Coronary artery (tissue), 2 donors: Measurements from ENCODE around the gene NRDC.
"Not testable (repeated sequence)": the region's sequence is repeated elsewhere in the genome, so short reads cannot be mapped to it uniquely, and the experiment has no call there.

Experiments
- DNase-seq: peaks from one replicate; pipeline ENCODE4 v3.0.0-alpha.2; 2017; ENCODE audit warnings: low spot score
- H3K27ac ChIP-seq, 2 donors: fragments of 200-600 bp; sonication (generic); one replicate each; pipeline ENCODE4 v1.5.1; 2016 to 2019
- H3K4me3 ChIP-seq: fragments of 200-600 bp; sonication (generic); 2 replicates; pipeline ENCODE4 v1.5.1; 2016; ENCODE audit warnings: mild to moderate bottlenecking, moderate library complexity
- CTCF ChIP-seq: fragments of 200-600 bp; sonication (generic); IDR thresholded peaks from one replicate; pipeline ENCODE4 v1.5.1; 2019; ENCODE audit warnings: antibody characterized with exemption

NRDC gene

GRCh38 chr1:51840743-51841461 is 37.6 kb downstream of the NRDC start:
- no peak for DNase-seq
- no peak for TF ChIP-seq CTCF
- Histone ChIP-seq H3K4me3 (no peak overlapping the region), H3K27ac (no peak overlapping the region)

- Histone ChIP-seq H3K27ac (no peak overlapping the region), H3K4me3 (no peak overlapping the region)
- no peak for TF ChIP-seq CTCF
- no peak for DNase-seq
Observed at GRCh38 chr1:51840182-51840581, 38.3 kb downstream of the NRDC start.

GRCh38 chr1:51839094-51839493 is 39.4 kb downstream of the NRDC start:
- no peak overlapping the region for H3K4me3 ChIP-seq
- DNase-seq: no peak
- no peak overlapping the region for H3K27ac ChIP-seq
- TF ChIP-seq CTCF: no peak

GRCh38 chr1:51837243-51837642 is 41.3 kb downstream of the NRDC start:
- no peak for DNase-seq
- no peak overlapping the region for H3K27ac ChIP-seq
- H3K4me3 ChIP-seq: no peak overlapping the region
- TF ChIP-seq CTCF: no peak

- no peak for TF ChIP-seq CTCF
- DNase-seq: no peak
- H3K4me3 ChIP-seq: no peak overlapping the region
- no peak overlapping the region for H3K27ac ChIP-seq
Observed at GRCh38 chr1:51833700-51834099, 44.8 kb downstream of the NRDC start.

GRCh38 chr1:51829058-51829457 is 49.5 kb downstream of the NRDC start:
- Histone ChIP-seq H3K27ac (no peak overlapping the region), H3K4me3 (no peak overlapping the region)
- no peak for DNase-seq
- no peak for TF ChIP-seq CTCF

- Histone ChIP-seq H3K4me3 (no peak overlapping the region), H3K27ac (no peak overlapping the region)
- no peak for TF ChIP-seq CTCF
- no peak for DNase-seq
Observed at GRCh38 chr1:51819810-51820209, 58.7 kb downstream of the NRDC start.

GRCh38 chr1:51819021-51819420 is 59.5 kb downstream of the NRDC start:
- H3K27ac ChIP-seq, DNase-seq, H3K4me3 ChIP-seq: not testable (repeated sequence)
